ENCODE measurements around the gene TRIM52. TPM values are rescaled to one million over a fixed set of nuclear protein-coding genes. Genes with fewer than 3 reads are reported as not detected.

TRIM52 gene
- polyA plus RNA-seq, 4 donors: 2.4 to 29.7 (median 7.2) TPM

DNA sequence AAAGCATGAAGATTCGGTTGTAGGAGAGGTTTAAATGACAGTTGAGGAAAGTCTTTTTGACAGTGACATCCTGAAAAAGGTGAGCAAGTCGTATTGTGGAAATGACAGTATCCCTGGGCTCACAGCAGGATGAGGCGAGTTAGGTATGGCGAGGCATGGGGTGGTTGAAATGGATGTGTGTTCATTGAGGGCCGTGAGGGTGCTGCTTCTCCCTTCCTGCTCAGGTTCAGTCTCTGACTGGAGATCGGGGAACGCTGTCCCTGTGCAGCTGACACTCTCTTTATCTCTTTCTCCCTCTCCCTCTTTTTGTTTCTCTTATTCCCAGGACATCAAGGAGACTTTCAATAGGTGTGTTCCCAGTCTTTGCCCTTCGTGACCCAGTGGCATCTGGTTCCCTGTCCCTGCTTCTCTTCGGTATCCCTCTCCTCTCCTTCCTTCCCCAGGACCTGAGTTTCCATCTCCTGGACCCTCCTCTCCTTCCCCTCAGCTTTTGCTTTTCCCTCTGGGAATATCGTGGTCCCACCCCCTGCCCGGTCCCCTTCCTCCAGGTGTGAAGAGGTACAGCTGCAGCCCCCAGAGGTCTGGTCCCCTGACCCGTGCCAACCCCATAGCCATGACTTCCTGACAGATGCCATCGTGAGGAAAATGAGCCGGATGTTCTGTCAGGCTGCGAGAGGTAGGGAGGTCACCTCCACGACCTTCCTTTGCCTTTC, 27.7 kb downstream of the TRIM52 start:
- no peak for DNase-seq
- H3K36me3 ChIP-seq (ENCODE audit: control insufficient read depth in 3 of 3, insufficient read depth in 2 of 3, low read depth in 1 of 3, low read length in 3 of 3): peaks cover 28 to 75% (median 38%) of the 10 kb centered on the region in 3 donors
- H3K9me3 ChIP-seq (ENCODE audit: control insufficient read depth in 2 of 2, insufficient read depth in 1 of 2, low read depth in 1 of 2, low read length in 1 of 2): no peaks in the 10 kb centered on the region
- H3K4me3 ChIP-seq (ENCODE audit: low read depth in 1 of 3, low read length in 3 of 3): no peak overlapping the region
- no peaks in the 10 kb centered on the region for H3K27me3 ChIP-seq (ENCODE audit: control insufficient read depth in 3 of 3, insufficient read depth in 3 of 3, low read length in 3 of 3)
- H3K4me1 ChIP-seq (ENCODE audit: control insufficient read depth in 3 of 3, insufficient read depth in 2 of 3, low read depth in 1 of 3, low read length in 2 of 3): no peaks in the 10 kb centered on the region
- FAIRE-seq: no peak
- WGBS, 3 donors: 80 to 83% (median 81%) methylated on average over 16 of the region's 16 CpGs
- H3K27ac ChIP-seq (ENCODE audit: low read depth in 1 of 3, low read length in 2 of 3): no peak overlapping the region

DNA sequence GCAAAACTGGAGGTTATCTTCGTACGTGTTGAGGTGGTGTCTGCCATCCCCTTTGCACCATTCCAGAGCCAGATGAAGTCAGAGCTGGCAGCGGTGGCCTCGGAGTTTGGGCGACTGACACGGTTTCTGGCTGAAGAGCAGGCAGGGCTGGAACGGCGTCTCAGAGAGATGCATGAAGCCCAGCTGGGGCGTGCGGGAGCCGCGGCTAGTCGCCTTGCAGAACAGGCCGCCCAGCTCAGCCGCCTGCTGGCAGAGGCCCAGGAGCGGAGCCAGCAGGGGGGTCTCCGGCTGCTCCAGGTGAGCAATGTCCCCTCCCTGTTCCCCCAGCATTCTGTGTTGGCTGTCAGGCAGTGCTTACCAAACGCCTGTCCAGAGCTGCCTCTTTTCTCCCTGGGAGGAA, 28.4 kb downstream of the TRIM52 start:
- no peak for FAIRE-seq
- H3K4me3 ChIP-seq (ENCODE audit: low read depth in 1 of 3, low read length in 3 of 3): no peak overlapping the region
- DNase-seq: no peak
- 86 to 93% (median 90%) methylated on average over 16 to 18 of the region's 18 CpGs for WGBS, 3 donors
- no peaks in the 10 kb centered on the region for H3K27me3 ChIP-seq (ENCODE audit: control insufficient read depth in 3 of 3, insufficient read depth in 3 of 3, low read length in 3 of 3)
- H3K9me3 ChIP-seq (ENCODE audit: control insufficient read depth in 2 of 2, insufficient read depth in 1 of 2, low read depth in 1 of 2, low read length in 1 of 2): no peaks in the 10 kb centered on the region
- peaks cover 22 to 72% (median 33%) of the 10 kb centered on the region in 3 donors for H3K36me3 ChIP-seq (ENCODE audit: control insufficient read depth in 3 of 3, insufficient read depth in 2 of 3, low read depth in 1 of 3, low read length in 3 of 3)
- no peak overlapping the region for H3K27ac ChIP-seq (ENCODE audit: low read depth in 1 of 3, low read length in 2 of 3)
- no peaks in the 10 kb centered on the region for H3K4me1 ChIP-seq (ENCODE audit: control insufficient read depth in 3 of 3, insufficient read depth in 2 of 3, low read depth in 1 of 3, low read length in 2 of 3)

DNA sequence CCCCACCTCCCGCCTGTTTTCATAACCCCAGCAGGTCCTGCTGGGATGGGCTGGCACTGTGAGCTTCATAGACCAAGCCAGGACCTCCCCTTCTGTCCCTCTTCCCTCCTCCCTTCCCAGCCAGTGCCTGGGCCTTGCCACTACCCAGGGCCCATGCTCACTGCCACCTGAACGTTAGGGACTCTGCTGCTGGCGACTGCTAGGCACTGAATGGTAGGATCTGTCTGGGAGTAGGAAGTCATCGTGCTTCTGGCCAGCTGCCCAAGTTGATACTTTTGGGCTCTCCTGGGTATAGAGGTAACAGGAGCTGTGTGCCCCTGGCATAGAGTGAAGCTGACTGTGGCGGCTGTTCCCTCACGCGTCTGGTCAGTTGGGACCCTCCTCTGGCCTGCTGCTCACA, 29.5 kb downstream of the TRIM52 start:
- Histone ChIP-seq H3K4me3 (ENCODE audit: low read depth in 1 of 3, low read length in 3 of 3) (no peak overlapping the region), H3K27me3 (ENCODE audit: control insufficient read depth in 3 of 3, insufficient read depth in 3 of 3, low read length in 3 of 3) (no peaks in the 10 kb centered on the region), H3K9me3 (ENCODE audit: control insufficient read depth in 2 of 2, insufficient read depth in 1 of 2, low read depth in 1 of 2, low read length in 1 of 2) (no peaks in the 10 kb centered on the region), H3K36me3 (ENCODE audit: control insufficient read depth in 3 of 3, insufficient read depth in 2 of 3, low read depth in 1 of 3, low read length in 3 of 3) (peaks cover 11 to 66% (median 23%) of the 10 kb centered on the region in 3 donors), H3K4me1 (ENCODE audit: control insufficient read depth in 3 of 3, insufficient read depth in 2 of 3, low read depth in 1 of 3, low read length in 2 of 3) (no peaks in the 10 kb centered on the region), H3K27ac (ENCODE audit: low read depth in 1 of 3, low read length in 2 of 3) (no peak overlapping the region)
- no peak for FAIRE-seq
- 87 to 88% (median 87%) methylated on average over 7 of the region's 7 CpGs for WGBS, 3 donors
- DNase-seq: no peak

DNA sequence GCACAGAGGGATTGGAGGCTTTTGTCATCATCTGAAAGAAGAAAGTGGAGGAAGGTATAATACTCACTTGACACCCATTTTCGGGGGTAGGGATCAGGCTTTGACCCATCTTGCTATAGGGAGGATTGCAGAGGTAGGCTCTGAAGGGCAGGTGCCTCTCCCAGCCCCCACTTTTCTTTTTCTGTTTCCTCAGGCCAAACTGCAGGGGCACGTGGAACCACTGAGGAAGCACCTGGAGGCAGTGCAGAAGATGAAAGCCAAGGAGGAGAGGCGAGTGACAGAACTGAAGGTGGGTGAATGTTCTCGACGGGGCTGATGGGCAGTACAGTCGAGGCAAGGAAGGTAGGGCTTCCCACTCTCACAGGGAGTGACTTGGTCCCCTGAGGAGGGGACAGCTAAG, 30.4 kb downstream of the TRIM52 start:
- no peaks in the 10 kb centered on the region for H3K9me3 ChIP-seq (ENCODE audit: control insufficient read depth in 2 of 2, insufficient read depth in 1 of 2, low read depth in 1 of 2, low read length in 1 of 2)
- FAIRE-seq: no peak
- H3K27ac ChIP-seq (ENCODE audit: low read depth in 1 of 3, low read length in 2 of 3): no peak overlapping the region
- whole genome bisulfite sequencing, 3 donors: 78 to 83% (median 79%) methylated on average over 6 of the region's 6 CpGs
- H3K27me3 ChIP-seq (ENCODE audit: control insufficient read depth in 3 of 3, insufficient read depth in 3 of 3, low read length in 3 of 3): no peaks in the 10 kb centered on the region
- H3K4me3 ChIP-seq (ENCODE audit: low read depth in 1 of 3, low read length in 3 of 3): no peak overlapping the region
- H3K36me3 ChIP-seq (ENCODE audit: control insufficient read depth in 3 of 3, insufficient read depth in 2 of 3, low read depth in 1 of 3, low read length in 3 of 3): peaks cover 5 to 60% (median 15%) of the 10 kb centered on the region in 3 donors
- H3K4me1 ChIP-seq (ENCODE audit: control insufficient read depth in 3 of 3, insufficient read depth in 2 of 3, low read depth in 1 of 3, low read length in 2 of 3): no peaks in the 10 kb centered on the region
- DNase-seq: no peak

DNA sequence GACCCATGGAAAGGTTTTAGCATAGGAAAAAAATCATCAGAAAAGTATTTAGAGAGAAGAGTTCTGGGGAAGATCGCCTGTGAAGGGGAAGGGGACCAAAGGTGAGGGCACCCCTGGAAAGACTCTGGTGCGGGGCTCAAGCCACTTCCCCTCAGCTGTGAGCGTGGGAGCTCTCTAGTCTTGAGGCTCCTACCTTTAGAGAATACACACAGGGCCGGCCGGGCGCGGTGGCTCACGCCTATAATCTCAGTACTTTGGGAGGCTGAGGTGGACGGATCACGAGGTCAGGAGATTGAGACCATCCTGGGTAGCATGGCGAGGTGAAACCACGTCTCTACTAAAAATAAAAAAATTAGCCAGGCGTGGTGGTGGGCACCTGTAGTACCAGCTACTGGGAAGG, 30.9 kb downstream of the TRIM52 start:
- 87 to 95% (median 91%) methylated on average over 13 of the region's 13 CpGs for WGBS, 3 donors
- DNase-seq (no peak), FAIRE-seq (no peak)
- Histone ChIP-seq H3K27me3 (ENCODE audit: control insufficient read depth in 3 of 3, insufficient read depth in 3 of 3, low read length in 3 of 3) (no peaks in the 10 kb centered on the region), H3K9me3 (ENCODE audit: control insufficient read depth in 2 of 2, insufficient read depth in 1 of 2, low read depth in 1 of 2, low read length in 1 of 2) (no peaks in the 10 kb centered on the region), H3K36me3 (ENCODE audit: control insufficient read depth in 3 of 3, insufficient read depth in 2 of 3, low read depth in 1 of 3, low read length in 3 of 3) (peaks cover 5 to 54% (median 15%) of the 10 kb centered on the region in 3 donors), H3K4me3 (ENCODE audit: low read depth in 1 of 3, low read length in 3 of 3) (no peak overlapping the region), H3K27ac (ENCODE audit: low read depth in 1 of 3, low read length in 2 of 3) (no peak overlapping the region), H3K4me1 (ENCODE audit: control insufficient read depth in 3 of 3, insufficient read depth in 2 of 3, low read depth in 1 of 3, low read length in 2 of 3) (no peaks in the 10 kb centered on the region)

DNA sequence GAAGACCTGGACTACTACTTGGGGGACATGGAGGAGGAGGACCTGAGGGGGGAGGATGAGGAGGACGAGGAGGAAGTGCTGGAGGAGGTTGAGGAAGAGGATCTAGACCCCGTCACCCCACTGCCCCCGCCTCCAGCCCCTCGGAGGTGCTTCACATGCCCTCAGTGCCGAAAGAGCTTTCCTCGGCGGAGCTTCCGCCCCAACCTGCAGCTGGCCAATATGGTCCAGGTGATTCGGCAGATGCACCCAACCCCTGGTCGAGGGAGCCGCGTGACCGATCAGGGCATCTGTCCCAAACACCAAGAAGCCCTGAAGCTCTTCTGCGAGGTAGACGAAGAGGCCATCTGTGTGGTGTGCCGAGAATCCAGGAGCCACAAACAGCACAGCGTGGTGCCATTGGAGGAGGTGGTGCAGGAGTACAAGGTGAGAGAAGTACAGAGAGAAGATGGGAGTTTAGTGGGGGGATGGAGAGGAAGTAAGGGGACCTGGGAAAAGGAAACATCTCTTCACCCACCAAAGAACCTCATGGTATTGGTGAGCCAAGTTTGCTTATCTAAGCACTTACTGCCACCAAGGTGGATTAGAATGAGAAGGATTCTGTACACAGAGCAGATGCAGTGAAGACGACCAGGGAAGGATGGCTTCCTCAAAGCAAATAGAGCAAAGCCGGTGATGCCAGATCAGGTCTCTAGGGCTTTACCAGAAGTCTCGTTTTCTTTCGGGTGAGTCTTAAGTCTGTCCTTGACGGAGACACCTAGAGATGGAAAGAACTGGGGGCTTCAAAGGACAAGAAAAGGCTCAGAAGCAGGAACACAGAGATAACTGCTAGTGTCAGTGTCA, 36.3 kb downstream of the TRIM52 start:
- DNase-seq (no peak), FAIRE-seq (no peak)
- Histone ChIP-seq H3K4me1 (ENCODE audit: control insufficient read depth in 3 of 3, insufficient read depth in 2 of 3, low read depth in 1 of 3, low read length in 2 of 3) (peaks cover 0 to 17% (median 0%) of the 10 kb centered on the region in 3 donors), H3K36me3 (ENCODE audit: control insufficient read depth in 3 of 3, insufficient read depth in 2 of 3, low read depth in 1 of 3, low read length in 3 of 3) (peaks cover 0 to 8% (median 0%) of the 10 kb centered on the region in 3 donors), H3K27me3 (ENCODE audit: control insufficient read depth in 3 of 3, insufficient read depth in 3 of 3, low read length in 3 of 3) (peaks cover 0 to 12% (median 0%) of the 10 kb centered on the region in 3 donors), H3K27ac (ENCODE audit: low read depth in 1 of 3, low read length in 2 of 3) (peak overlapping the region in 2 of 3 donors; percentile 95 to 97), H3K9me3 (ENCODE audit: control insufficient read depth in 2 of 2, insufficient read depth in 1 of 2, low read depth in 1 of 2, low read length in 1 of 2) (no peaks in the 10 kb centered on the region), H3K4me3 (ENCODE audit: low read depth in 1 of 3, low read length in 3 of 3) (peak overlapping the region in 2 of 3 donors; percentile 58 to 98)
- 67 to 75% (median 67%) methylated on average over 21 to 22 of the region's 22 CpGs for WGBS, 3 donors

DNA sequence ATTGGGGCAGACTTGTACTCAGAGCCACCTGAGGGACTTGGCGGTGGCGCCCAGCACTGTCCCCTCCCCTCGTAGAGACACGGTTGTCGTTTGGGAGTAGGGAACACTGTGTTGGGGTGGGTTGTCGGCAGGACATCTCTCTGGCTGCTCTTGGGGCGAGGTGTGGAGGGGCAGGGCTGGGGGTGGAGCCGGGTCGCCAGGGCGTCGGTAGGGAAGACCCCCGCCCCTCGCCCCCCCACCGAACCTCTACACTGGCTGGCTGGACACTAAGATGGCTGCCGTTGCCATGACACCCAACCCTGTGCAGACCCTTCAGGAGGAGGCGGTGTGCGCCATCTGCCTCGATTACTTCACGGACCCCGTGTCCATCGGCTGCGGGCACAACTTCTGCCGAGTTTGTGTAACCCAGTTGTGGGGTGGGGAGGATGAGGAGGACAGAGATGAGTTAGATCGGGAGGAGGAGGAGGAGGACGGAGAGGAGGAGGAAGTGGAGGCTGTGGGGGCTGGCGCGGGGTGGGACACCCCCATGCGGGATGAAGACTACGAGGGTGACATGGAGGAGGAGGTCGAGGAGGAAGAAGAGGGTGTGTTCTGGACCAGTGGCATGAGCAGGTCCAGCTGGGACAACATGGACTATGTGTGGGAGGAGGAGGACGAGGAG, 37.1 kb downstream of the TRIM52 start:
- 1 to 3% (median 1%) methylated on average over 27 to 31 of the region's 31 CpGs for WGBS, 3 donors
- FAIRE-seq (no peak), DNase-seq (no peak)
- peak overlapping the region; percentile 77 to 97 (median 95) for H3K27ac ChIP-seq (ENCODE audit: low read depth in 1 of 3, low read length in 2 of 3)
- peak overlapping the region; percentile 58 to 98 (median 69) for H3K4me3 ChIP-seq (ENCODE audit: low read depth in 1 of 3, low read length in 3 of 3)
- H3K27me3 ChIP-seq (ENCODE audit: control insufficient read depth in 3 of 3, insufficient read depth in 3 of 3, low read length in 3 of 3): peaks cover 0 to 17% (median 0%) of the 10 kb centered on the region in 3 donors
- H3K9me3 ChIP-seq (ENCODE audit: control insufficient read depth in 2 of 2, insufficient read depth in 1 of 2, low read depth in 1 of 2, low read length in 1 of 2): no peaks in the 10 kb centered on the region
- peaks cover 0 to 20% (median 0%) of the 10 kb centered on the region in 3 donors for H3K4me1 ChIP-seq (ENCODE audit: control insufficient read depth in 3 of 3, insufficient read depth in 2 of 3, low read depth in 1 of 3, low read length in 2 of 3)
- H3K36me3 ChIP-seq (ENCODE audit: control insufficient read depth in 3 of 3, insufficient read depth in 2 of 3, low read depth in 1 of 3, low read length in 3 of 3): peaks cover 0 to 6% (median 0%) of the 10 kb centered on the region in 3 donors
